NCI-H1417 treated with DMSO at 0.1 percent for 48 hours (cell line): ENCODE data around the gene MRM2.

Source experiments
- DNase-seq: peaks from one replicate; lab custom pipeline; 2025; lab: John Stamatoyannopoulos, UW

The MRM2 gene

DNA sequence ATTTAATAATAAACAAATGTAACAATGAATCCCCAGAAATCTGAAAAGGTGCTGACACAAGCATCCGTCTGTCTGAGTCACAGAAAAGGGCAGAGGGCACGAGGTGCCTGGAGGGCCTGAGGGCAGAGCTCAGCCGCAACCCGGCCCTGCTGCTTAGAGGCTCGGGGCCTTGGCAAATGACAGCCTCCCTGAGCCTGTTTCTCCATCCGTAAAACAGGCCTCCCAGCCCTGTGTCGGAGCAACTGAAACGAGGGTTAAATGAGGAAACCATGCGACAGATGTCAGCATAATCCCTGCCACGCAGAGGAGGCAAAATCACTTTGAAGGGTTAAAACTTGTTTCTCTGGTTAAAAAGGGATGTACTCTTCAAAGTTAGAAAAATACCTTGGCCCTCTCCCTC lies 24.9 kb upstream of the MRM2 start:
- no peak for DNase-seq

- no peak for DNase-seq
Measured at GRCh38 chr7:2264158-2264557, 22.2 kb upstream of the MRM2 start.

DNA sequence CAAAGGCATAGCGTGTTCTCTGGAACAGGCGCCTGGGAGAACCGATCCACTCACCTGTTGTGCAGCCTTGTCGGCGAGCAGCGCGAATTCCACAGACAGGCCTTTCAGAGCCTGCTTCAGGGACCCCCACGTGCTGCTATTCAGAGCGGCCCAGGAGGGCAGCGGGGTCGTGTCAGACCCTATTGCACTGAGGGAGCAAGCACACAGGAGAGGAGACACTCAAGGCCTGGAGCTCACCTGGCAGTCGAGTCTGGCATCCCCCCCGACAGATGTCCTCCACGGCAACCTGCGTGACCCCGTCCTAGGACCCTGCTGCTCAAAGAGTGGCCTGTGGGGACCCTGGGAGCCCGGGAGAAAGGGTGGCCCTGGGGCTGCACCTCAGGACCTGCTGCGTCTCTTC lies 21.2 kb upstream of the MRM2 start:
- no peak for DNase-seq

DNA sequence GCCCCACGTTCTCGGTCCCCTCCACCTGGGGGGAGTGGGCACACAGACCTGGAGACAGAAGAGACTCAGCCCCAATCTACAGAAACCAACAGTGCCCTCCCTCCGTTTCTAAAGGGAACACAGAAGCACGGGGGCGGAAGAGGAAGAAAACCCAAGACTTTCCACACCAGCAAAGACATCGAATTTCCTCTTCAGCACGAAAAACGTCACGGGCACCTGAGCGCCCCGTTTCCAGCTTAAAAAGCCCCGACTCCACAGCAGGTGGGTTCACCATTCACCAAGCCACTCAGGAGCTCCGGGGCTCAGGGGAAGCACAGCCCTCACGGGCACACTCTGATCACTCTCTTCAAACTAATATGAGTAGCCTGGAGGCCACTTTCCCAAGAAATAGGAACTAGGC lies 19.6 kb upstream of the MRM2 start:
- no peak for DNase-seq

GRCh38 chr7:2260820-2261219 lies 18.8 kb upstream of the MRM2 start:
- DNase-seq = no peak

GRCh38 chr7:2259480-2259879 lies 17.5 kb upstream of the MRM2 start:
- DNase-seq = no peak

DNA sequence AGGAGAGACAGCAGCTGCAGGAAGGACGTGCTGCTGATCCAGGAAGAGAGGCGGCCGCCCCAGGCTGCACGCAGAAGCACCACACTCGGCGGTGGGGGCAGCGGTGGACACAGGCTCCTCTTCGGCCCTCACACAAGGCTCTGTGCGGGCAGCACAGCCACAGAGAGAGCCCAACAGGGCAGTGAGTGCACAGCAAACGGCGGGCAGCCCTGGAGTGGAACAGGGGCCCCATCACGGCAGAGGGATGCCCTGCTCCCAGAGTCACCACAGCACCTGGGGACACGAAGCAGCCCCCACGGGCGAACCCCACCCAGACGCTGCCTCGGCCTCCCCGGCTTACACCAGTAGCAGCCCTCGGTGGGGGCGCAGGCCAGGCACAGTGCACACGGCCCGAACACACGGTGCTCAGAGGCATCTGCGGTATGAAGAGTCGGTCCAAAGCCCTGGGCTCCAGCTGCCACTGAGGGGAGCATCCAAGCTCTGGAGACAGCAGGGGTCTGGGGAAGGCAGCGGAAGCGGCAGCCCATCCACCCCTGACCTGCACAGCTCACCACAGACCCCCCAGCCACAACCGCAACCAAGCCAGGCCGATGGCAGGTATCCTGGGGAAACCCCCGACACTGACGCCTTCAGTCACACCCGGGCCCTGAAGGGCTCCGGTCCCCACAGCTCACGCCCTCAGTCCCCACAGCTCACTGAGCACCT lies 16.8 kb upstream of the MRM2 start:
- no peak for DNase-seq

- DNase-seq = no peak
Measured at GRCh38 chr7:2257651-2258050, 15.6 kb upstream of the MRM2 start.

DNA sequence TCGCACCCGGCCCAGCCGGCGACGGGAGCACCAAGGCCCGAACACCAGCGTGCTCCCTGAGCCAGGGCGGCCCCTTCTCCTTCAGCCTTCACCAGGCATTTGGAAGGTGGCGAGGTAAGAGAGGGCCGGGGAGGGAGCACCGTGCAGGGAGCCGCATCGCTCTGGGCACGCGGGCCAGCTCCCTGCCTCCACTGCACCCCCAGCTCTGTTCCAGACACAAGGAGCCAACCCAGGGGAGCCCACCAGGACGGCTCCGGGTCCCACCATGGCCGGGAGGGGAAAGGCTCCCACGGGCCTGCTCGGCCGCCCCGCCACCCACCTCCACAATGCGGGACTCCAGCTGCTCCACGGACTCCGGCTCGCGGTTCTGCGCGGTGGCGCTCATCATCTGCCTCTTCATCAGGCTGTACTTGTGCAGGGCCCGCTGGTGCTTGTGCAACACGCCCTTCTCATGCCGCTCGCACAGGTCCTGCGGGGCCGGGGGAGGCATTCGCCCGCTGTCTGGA lies 15.1 kb upstream of the MRM2 start:
- no peak for DNase-seq

DNA sequence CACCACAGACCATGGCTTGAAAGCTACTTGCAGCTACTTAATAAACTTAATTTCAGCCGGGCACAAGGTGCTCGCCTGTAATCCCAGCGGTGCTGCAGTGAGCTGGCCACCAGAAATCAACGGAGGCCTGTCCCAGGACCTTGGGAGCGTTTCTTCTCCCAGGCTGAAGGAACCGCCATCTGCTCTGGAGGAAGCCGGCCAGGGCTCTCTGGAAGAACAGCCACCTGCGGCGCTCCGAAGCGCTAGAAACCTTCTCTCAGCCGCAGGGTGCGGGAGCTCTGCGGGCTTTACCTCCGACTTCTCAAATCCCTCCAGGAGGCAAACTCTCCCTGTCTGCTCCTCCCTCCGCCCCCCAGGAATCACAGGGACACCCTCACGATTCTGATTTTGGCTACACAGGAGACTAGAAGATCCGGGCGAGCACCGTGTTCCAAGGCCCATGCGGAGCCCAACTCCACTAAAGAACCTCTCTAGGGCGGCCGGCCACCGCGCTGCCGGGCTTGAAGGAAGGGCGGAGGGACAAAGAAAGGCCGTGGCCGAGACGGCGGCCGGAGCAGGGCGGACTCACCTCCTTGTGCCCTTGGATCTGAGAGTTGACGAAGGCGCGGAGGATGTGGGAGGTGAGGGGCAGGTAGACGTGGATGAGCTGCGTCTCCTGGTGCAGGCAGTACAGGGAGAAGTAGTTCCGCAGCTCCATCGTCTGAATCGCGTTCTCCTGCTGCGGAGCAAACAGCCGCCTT lies 14.5 kb upstream of the MRM2 start:
- DNase-seq = no peak

DNA sequence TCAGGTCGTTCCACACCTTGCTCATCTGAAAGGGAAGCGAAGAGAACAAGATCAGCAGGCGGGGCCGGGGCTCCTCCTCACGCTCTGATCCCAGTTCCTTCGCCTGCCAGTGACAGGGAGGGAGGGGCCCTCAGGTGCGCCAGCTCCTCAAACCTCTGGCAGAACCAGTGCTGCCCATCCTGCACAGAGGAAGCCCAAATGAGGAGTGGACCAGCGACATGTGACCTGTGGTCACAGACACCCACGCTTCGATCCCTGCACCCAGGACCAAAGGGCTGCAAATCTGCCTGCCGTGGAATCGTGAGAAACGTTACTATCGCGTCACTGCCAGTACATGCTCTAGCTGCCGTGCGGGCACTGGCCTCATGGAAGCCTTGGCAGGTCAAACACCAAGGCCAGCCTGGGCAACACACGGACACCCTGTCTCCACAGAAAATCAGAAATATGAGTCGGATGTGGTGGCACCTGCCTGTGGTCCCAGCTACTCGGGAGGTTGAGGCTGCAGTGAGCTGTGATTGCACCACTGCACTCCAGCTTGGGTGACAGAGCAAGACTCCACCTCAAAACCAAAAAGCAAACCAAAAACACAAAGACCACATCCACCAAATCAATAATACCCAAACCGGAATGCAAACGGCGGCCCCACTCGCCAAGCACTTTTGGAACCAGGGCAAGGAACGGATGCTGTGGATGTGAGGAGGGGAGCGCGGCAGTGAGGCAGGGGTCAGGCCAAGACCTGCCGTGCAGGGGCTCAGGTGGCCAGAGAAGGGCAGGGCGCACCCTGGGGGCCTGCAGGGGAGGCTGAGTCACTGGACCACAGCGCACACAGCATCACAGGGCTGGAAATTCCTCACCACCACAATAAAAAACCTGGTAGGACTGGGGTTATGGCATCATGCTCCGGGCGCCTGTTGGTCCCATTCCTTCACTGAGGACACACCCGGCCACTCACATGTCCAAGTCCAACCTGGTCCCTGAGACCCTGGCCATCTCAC lies 13.4 kb upstream of the MRM2 start:
- DNase-seq = no peak

DNA sequence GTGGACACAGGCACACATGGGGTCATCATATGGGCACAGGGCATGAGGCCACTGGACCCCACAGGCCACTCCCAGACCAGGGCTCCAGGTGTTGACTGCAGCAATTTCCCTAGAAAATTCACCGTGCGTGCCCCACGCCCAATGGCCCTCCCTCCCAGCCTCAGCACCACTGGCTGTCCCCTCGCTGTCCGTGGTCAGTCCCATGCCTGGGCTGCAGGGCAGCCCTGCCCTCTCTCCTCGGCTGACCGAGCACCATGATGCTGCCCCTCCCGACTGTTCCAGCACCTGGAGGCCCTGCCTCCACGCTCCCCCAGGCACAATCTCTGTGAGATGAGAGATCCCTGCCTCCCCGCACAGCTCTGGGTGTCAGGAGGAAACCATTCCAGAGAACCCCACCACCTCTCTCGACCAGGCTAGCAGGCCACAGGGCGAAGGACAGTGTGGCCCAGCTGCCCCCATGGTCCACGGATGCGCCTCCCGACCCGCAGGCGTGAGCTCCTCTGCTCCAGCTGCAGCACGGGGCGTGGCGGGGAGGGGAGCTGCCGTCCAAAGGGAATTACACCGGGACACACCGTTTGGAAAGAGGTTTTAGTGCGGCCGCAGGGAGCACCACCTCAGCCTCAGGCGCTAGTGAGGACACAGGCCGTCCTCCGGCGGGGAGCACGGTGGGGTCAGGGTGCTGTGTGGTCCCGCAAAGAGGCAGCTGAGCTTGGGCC lies 12.6 kb upstream of the MRM2 start:
- no peak for DNase-seq

GRCh38 chr7:2253525-2254244 lies 11.7 kb upstream of the MRM2 start:
- DNase-seq = no peak

- DNase-seq = no peak
Measured at GRCh38 chr7:2253021-2253420, 11.0 kb upstream of the MRM2 start.

- DNase-seq = no peak
Measured at GRCh38 chr7:2251841-2252771, 10.1 kb upstream of the MRM2 start.

DNA sequence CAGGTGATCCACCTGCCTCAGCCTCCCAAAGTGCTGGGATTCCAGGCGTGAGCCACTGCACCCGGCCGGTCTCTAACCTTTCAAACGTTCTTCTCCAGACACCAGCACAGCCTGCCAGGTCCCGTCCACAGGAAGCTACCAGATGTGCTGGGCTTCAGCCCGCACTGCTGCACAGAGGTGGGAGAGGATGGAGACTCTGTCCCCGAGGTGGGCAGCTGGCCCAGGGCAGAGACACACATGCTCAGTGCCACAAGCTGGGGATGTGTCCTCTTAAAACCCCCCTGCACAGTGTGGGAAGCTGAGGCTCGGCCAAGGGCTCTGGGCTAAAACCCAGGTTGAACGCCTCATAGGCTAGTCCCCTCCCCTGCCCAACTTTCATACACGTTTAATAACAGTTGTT lies 9.4 kb upstream of the MRM2 start:
- no peak for DNase-seq

DNA sequence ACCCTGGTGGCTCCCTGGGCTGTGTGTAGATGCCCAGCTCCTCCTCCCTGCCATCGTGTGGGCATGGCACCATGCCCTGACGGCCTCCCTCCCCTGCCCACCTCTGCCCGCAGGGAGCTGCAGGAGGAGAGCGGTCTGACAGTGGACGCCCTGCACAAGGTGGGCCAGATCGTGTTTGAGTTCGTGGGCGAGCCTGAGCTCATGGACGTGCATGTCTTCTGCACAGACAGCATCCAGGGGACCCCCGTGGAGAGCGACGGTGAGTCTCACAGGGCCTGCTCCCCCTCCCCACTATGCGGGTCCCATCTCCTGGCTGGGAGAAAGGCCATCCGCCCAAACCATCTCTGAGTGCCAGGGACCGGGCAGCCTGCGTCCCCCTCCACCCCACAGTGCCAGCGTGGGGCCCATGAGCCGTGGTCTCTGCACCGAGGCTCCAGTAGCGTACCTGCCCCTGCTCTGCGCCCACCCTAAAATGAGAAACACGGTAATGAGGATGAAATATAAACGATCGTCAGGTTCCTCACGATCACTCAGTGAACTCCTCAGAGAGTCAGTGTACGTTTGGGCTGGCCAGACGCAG lies 7.8 kb upstream of the MRM2 start:
- no peak for DNase-seq

DNA sequence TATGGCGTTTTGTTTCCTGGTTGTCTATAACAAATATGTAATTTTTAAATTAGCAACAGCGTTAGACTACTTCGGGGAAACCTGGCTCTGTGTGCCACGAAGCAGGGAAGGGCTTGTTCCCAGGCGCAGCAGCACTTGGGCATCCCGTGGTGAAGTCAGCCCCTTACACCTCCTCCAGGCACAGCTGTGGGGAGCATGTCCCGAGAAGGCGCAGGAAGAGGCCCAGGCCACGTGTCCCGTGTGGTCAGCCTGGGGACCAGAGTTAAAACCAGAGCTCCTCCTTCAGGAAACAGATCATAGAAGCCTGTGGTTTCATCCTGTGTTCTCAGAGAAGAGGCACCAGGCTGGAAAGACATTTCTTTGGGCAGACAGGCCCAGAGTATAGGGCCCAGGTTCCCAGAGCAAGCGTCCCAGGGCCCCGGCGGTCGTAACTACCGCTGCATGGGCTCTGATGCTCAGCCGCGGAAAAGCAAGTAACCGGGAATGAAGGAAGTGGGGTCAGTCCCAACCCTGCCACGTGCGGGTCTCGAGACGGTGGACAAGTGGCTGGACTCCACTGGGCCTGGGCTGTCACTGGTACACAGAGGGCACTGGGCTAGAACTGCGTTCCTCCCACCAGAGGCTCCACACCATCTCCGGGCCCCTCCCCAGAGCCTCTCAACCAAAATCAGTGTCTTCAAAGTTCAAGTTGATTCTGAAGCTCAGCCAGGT lies 7.1 kb upstream of the MRM2 start:
- DNase-seq = no peak
